NCI-H524 treated with DMSO at 0.1 percent for 48 hours (cell line): Measurements from ENCODE around the gene EPHA4.

Source experiments
- DNase-seq: peaks from one replicate; lab custom pipeline; 2025; lab: John Stamatoyannopoulos, UW

The EPHA4 gene

DNA sequence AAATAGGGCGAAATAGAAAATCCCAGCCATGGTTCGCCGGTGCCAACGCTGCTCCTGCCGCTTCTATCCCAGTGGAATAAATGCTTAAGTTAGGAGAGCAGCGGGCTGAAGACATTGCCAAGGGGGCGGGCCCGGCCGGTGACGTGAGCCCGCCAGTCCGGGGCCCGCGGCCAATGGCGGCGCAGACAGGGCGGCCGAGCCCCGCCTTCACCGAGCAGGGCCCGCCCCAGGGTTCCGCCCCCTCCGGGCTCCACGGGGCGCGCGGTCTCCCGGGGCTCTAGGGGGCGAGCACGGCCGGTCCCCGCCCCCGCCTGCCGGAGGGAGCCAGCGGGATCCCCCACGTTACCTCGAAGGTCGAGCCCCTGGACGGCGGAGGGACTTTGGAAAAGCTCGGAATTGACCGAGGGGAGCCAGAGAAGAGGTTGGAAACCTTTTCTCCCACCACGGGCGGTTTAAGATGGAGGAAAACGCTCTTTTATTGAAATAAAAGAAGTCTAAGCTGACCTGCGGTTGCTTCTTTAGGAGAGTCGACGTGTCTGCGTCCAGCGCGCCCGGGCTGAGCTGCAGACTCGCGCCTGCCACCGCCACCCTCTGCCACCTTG lies at the start of gene EPHA4:
TSS of gene EPHA4 (minus strand) at position 86 of the 602 bp plus-strand sequence. CDS start at position 30, 56 bp downstream.
- peak; percentile 57 for DNase-seq

DNA sequence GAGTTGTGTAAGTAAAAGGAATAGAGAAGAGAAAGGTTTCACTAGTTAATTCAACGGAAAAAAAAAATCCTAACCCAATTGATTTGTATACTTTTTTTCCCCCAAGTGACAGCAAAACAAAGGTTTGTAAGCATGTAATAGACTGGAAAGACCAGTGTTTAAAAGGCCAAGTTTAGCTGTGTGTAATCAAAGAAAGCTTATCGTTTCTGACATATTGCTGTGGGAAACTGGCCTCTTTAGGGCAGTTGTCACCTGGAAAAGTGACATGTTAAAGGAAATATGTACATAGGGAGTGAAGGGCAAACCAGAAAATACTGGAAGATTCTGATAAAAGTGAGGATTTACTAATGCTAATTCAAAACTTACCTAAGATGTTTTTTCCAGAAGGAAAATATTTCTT lies 45.9 kb upstream of the EPHA4 start:
- no peak for DNase-seq

DNA sequence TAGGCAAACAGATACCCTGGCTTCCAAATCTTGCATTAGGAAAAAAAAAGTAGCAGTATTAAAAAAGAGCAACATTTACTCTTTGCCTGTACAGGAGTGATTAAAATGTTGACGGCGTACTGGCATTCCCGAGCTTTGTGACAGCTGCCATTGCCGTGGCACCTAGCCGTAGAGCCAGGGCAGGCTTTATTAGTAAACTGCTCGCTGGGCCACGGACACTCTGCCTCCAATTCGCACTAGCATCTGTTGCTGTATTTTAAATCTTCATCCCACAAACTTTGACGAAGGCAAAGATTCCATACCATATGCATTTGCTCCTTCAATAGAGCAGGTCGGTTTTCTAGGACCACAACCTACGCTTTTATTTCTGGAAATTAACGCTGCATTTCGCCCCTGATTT lies 44.5 kb upstream of the EPHA4 start:
- no peak for DNase-seq

DNA sequence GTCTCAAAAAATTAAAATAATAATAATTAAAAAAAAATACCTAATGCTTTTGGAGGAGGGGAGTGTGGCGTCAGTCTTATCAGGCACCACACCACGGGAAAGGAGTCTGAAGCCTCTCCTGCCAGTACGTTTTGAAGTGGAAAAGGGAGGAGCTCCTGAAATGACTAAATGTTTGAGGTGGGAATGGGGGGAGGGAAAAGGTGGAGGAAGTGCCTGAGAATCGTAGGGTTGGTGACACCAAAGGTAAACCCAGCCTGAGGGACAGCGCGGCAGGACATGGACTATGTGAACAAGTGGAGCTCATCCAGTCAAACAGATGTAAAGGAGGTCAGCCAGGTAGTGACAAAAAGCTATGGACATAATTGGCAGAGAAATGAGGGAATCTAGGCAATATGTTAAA lies 42.2 kb upstream of the EPHA4 start:
- no peak for DNase-seq

DNA sequence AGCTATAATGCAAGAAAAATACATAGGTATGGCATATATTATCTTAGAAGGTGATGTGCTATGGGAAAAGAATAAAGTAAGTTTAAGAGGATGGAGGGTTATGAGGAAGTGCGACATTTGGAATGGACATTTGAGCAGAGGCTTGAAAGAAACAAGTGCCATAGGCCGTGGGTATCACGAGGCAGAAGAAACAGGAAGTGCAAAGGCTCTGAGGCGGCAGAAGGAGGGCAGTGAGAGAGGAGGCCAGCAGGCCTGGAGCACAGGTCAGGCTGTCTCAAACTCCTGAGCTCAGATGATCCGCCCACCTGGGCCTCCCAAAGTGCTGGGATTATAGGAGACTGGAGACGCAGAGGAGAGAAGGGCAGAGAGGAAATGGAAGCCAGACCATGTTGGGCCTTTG lies 40.7 kb upstream of the EPHA4 start:
- no peak for DNase-seq

DNA sequence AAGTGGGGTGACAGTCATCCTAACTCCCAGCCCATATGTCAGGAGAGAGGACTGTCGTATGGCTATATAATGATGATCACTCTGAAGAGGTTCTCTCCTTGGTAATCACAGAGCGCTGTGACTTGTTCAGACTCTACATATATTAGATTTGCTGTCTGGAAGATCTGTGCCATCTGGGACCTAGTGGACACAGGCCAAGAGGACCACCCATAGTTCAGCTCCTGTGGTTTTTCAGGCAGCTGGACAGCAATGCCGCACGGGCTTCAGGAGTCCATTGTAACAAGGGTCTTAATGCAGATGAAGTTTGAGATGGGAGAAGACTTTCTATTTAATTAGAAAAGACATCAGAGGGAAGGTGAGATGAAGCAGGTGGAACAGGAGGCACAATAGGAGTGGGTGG lies 40.1 kb upstream of the EPHA4 start:
- peak; percentile 89 for DNase-seq

DNA sequence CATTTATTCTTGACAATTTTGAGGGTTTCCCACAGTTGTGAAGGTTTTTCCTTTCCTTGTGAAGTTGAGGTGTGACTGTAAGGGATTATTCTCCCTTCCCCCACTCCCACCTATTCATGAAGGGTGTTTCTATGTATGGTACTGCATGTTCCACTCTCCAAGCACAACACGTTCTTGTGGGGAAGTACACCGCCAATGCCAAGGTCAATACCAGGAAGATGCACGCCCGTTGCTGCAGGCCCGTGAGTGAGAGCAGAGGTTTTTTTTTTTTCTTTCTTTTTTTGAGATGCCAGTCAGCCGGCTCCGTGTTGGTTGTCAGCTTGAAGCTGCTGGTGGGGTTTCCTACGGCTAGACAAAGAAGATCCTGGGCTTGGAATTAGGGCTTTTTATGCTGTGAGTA lies 38.6 kb upstream of the EPHA4 start:
- no peak for DNase-seq

DNA sequence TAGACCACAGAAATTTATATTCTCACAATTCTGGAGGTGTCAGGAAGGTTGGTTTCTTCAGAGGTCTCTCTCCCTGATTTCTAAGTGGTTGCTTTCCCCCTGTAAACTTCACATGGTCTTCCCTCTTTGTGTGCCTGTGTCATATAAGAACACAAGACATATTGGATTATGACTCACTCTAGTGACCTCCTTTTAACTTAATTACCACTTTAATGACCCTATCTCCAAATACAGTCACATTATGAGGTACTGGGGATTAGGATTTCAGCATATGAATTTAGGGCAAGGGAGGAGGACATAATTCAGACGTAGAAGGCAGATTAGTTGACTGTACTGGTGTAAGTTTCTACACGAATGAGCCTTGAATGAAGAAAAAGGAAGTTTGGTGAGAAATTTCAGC lies 38.2 kb upstream of the EPHA4 start:
- peak; percentile 78 for DNase-seq

DNA sequence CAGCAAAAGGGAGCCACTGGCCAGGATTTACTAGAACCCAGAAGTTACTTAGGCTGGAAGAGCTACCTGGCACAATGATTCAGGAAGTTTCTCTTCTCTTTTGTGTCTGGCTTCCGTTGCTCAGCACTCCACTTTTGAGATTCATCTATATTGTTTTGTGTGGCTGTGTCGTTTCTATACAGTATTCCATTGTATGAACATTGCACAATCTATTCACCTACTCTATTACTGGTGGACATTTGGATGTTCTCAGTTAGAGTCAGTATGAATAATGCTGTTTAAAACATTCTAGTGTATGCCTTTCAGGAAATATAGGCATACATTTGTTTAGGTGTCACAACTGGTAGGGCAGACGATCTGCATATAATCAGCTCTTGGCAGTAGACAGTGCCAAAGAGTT lies 36.3 kb upstream of the EPHA4 start:
- DNase-seq, result no peak

DNA sequence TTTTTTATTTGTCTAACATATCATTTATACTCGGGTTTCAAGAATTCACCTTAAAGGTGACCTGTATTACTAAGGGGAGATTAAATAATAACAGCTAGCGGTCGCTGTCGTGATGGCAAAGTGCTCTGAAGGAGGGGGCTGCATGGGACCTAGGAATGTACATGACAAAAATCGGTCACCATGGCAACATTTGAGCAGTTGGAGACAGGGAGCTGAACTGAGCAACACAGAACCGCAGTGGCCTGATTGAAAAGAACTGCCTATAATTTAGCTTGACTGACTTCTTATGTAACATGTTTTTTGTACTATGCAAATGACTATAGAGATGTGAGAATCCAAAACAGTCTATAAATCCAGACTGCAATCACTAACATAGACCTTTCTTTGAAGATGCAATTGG lies 34.3 kb upstream of the EPHA4 start:
- peak; percentile 48 for DNase-seq

DNA sequence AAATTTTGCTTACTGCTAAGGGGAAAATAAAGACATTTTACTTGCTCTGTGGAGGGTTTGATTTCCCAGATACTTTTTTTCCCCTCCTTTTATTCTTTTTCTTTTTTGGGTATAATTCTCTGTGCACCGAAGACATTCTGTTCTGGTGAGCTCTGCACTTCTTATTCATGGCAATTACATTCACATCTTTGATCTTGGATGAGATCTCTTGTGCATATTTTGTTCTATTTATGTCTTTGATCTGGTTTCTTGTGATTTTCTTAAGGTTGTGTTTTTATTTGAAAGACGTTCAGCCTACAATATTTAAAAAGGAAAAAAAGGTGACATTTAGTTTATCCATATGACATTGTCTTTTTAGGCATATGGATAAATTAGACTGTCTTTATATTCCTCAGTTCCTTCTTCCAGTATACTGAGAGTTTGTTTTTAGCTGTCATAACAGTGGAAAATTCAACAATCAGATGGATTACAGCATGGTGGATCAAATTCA lies 33.7 kb upstream of the EPHA4 start:
- DNase-seq, result no peak

DNA sequence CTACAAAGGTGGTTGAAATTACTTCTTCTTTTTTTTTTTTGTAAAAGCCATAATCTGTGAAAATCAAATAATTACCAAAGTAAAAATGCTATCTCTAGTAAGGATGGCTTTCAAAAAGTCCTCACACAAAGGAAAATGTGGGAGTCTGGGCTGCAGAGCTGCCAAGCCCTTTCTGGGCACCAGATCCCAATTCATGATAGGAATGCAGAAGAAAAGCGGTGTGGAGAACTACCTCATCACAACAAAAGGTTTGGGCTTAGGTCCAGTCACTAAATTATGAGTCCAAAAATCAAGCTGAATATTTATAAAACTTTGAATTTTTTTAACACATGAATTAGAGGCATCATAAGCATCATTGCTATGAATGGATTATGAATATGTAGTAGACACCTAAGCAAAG lies 30.8 kb upstream of the EPHA4 start:
- no peak for DNase-seq

DNA sequence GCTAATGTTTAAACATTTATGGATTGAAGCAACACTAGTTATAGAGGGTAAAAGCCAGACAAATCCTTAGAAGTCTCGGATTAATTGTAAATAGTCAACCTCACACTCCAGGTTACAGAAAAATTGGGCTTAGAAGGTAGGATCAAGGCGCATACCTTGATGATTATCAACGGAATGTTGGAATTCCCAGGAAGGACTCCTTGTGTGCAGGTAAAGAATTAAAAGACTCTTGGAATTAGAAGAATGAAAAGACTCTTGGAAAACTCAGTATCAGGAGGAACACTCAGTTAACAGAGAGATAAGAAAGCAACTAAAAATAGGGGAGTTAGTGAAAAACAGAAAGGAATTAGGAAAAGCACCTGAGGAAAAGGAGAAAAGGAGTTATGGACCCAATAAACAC lies 29.3 kb upstream of the EPHA4 start:
- DNase-seq, result no peak

DNA sequence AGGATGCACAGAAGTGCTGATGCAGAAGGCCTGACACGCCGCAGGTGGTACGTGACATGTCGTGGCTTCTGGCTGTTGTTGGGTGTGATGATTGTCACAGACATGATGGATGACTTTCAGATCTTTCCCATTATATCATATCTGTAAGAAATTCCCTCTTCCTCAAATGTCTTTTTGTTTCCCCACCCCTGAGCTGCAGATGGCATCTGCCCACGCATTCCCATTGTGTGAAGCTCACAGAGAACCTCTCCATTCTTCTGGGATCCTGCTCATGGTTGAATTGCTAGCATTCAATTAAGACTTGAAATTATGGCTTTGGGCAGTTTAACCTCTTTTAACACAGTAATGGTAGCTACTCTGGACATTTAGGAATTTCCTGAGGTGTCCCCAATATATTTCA lies 28.3 kb upstream of the EPHA4 start:
- no peak for DNase-seq

DNA sequence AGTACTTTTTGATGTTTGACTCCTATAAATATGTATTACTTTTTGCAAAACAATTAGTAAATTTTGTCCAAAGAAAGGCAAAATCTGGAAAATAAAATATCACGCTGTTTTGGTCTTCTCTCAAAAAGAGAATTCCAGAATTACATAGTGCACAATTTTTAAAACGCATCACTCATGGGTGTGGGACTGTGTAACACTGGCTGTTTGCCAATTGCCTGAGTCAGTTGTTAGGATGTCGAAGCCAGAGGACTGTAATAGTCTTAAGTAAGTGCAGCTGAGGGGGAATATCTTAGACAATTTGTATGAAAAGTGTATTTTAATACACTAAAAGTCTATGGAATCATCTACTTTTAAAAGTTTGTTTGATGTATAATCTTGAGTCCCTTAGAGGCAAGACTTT lies 24.1 kb upstream of the EPHA4 start:
- no peak for DNase-seq

DNA sequence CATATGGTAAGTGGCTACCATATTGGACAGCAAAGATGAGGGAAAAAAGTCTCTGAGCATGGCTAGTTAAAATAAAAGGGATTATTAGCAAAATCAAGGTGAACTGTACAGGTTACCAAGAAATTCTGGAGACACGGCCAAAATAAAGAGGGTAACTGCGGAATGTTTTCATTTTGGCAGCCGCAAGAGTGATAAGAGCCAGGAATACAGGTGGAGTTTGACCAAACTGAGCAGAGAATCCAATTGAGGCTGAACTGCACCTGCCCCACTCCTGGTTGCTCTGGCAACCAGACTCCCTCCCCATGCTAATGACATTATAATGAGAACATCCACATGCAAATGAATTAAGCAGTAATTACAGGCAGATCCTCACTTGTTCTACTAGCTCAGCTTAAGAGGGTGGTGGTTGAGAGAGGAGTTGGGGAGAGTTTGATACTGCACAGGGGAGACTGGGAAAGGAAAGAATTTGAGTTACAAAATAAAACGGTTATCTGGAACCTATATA lies 18.8 kb upstream of the EPHA4 start:
- no peak for DNase-seq

DNA sequence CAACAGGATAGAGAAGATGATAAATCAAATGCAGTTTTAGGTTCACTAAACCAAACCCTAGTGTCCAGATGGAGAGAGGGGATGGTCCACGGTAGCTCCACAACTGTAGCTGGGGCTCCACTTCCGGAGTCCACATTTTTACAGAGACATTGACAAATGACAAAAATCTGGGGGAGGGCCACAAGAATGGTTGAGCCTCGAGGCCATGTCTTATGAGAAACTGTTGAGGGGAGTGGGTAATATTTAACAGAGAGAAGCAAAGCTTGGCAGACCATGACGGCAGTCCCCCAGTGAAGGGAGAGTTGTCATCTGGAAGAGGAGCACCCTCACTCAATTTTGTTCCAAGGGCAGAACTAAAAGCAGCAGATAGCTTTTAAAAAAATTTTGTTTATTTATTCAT lies 17.6 kb upstream of the EPHA4 start:
- DNase-seq, result no peak

DNA sequence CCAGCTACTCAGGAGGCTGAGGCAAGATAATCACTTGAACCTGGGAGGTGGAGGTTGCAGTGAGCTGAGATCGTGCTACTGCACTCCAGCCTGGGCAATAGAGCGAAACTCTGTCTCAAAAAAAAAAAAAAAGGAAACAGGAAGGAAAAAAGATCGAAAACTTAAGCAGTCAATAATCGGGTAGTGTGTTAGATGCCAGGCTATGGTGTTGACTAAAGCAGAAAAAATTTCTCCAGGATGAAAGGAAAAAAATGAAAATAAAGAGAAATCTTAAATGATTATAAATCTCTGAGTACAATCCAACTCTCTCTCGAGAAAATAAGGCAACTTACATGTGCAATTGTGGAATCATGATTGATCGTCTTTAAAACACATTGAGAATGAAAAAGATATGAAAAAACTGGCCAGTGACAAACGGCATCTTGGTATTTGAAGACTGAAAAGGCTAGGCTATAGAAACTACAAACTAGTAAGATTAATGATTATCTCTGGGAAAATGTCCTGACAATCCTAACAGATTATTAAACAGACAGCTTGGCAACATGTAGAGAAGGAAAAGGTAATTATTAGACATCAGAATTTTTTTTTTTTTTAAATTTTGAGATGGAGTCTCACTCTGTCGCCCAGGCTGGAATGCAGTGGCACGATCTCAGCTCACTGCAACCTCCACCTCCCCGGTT lies 16.3 kb upstream of the EPHA4 start:
- no peak for DNase-seq

DNA sequence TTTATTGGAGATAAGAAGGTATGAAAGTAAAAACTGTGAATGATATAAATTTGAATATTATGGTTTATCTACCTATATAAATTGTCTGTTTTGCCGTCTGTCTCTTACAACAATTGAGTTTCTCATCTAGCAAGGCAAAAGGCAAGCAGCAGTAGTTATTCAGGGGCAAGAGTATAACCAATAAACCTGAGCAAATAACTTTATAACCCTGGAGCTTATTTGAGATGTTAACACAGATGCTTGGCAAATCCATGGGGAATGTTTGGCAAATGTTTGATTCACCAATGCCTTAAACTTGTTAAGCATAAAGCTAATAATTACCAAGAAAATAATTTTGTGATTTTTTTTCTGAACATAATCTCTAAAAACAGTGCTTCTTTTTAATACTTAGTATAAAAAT lies 9.9 kb upstream of the EPHA4 start:
- no peak for DNase-seq

DNA sequence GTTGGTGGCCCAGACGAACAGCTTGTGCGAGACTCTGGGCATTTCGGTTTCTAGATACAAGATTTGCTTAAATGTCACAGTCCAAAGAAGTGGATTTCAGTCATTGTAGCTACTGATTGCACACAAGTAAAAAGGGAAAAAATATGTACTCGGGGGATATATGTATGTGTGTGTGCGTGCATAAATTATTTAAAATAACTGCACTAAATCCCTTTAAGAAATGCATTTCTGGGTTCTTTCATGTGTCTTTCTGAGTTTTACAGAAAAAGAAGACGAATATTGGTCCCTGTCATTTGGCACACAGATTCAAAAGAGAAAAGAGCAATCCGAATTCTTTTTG lies 2.1 kb upstream of the EPHA4 start:
- DNase-seq, result no peak

DNA sequence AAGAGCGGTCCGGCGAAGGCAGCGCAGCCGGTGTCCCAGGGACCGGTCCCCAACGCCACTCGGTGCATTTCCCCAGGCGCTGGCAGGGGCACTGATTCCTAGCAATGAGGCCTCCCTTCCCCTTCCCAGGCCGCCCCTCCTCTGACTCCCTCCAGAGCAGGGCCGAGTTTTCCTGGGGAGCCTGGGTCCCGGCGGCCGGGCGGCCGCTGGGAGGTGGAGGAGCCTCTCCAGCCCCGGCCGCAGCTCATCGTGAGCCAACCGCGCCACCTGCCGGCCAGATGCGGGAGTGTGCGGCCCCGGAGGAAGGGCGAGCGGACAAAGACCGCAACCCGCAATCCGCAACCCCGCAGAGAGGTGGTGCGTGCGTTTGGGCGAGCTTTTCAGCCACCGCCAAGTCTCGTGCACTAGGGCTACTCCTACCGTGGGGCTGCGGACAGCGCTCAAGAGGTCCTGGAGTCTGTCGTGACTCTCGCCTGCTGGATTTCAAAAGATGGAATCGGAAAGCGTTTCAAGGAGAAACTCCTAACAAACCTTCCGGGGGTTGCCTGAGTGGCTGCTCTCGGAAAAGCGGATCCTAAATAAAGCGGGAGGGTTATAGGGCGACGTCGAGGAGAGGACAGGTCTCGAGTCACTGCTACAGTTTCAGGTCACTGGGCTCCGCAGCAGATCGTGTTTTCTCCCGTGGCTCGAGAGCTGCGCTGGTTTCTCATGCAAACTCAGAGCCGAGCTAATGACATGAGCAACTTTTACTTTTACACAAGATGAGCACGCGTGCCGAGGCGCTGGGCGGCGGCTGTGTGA lies 1.5 kb upstream of the EPHA4 start:
- peak; percentile 34 for DNase-seq

DNA sequence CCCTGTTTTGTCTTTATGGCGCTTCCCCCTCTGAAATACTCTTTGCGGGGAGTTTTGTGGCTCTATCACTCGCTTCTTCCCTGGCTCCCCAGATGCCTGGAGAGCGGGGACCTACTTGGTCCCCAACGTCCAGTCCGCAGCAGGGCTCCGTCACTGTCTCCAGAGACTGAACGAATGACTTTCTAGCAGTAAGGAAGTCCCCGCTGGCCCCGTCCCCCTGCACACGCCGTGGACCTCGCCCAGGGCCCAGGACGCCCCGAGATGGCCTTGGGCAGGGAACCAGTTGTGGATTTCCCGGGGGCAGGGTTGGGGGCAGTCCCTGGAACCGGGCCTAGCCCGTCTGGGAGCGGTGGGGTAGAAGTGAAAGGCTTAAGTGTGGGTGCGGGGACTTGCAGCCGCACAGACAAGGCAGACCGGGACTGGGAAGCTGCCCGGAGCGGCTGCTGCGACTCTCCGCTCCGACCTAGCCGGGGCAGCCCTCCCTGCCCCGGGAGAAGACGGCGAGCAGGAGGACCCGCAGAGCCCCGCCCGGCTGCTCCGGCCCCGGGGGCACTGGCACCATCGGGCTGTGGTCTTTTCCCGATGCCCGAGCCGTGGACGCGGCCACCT lies 821 bp upstream of the EPHA4 start:
- DNase-seq, result no peak
